GM21529 (cell line): ENCODE data around the gene IBTK.
"Not testable (repeated sequence)": the region's sequence is repeated elsewhere in the genome, so short reads cannot be mapped to it uniquely, and the experiment has no call there.

Source experiments
- ATAC-seq: cut with Tn5 transposase; IDR thresholded peaks from one replicate; pipeline ENCODE4 v1.9.1; 2021; ENCODE audit not compliant: unreplicated experiment

Gene IBTK

DNA sequence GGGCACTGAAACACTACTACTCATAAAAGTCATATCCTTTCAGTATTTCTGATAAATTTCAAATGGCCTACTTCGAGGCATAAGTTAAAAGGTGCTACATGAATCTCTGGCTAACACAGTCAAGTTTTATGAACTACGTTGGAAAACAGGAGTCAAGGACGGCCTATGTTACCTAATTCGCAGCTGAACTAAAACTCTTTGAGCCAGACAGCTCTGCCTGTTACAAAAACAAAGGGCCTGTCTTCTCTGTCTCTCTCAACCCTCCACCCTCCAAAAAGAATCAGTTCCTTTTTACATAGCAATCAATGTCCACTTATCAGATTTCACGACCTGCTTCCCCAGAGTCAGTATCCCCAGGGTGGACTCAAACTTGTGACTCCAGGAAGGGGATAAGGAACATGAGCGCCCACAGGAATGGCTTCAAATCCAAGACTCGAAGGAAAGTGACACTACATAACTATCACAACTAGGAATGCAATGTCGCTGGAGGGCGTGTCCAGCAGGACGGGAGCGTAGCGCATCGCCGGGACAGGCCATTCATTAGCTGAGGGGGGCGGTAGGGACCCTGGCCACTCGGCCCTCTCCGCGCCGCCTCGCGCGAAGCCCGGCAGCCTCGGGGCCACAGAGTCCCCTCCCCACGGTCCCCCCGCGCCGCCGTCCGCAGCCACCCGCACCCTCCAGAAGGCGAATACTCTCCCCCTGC lies 591 bp downstream of the IBTK start:
- peak; percentile 41 for ATAC-seq

- ATAC-seq = no peak
Measured at GRCh38 chr6:82246370-82246769, 1.2 kb downstream of the IBTK start.

DNA sequence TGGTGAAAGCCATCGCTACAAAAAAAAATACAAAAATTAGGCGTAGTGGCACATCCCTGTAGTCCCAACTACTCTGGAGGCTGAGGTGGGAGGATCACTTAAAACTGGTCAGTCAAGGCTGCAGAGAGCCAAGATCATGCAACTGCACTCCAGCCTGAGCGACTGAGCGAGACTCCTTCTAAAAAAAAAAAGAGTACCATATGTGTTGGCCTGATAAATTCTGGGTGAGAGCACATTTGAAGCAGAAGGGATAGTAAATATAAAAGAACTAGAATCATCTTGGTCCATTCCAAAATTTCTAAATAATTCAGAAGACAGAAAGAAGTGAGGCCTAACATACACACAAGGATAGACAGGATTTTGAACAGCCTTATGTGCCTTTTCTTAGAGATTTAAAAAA lies 2.2 kb downstream of the IBTK start:
- no peak for ATAC-seq

DNA sequence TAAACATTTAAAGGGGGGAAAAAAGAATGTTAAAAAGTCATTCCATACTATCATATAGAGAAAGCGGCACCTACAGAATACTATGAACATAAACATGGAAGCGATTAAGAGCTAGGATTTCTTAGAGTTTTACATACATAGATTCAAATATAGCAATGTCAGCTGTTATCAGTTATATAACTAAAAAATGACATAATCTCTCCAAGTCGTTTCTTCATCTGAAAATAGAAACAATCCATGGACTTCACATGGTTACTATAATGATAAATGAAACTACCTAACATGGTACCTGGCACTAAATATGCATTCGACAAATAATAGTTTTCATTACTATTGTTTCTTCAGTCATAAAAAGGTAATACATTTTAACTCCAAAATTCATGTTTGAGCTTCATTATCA lies 3.7 kb downstream of the IBTK start:
- no peak for ATAC-seq

DNA sequence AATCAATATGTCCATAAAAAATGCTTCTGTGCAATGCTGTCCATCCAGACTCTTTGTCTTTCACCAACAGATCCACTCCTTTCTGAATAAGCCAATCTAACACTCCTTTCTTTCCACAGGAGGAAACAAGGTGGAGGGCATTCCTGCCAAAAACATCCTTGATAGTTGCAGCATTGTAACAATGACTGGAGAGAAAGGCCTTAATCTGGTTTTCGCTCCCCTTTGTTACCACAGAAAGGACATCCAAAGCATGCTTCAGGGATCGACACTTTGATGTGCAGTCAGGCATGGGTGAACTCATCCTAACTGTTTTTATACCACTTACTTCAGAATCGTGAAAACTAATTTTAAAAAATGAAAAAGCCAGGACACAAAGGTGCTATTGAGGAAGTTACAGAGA lies 7.4 kb downstream of the IBTK start:
- no peak for ATAC-seq

- ATAC-seq = no peak
Measured at GRCh38 chr6:82239597-82239996, 7.9 kb downstream of the IBTK start.

DNA sequence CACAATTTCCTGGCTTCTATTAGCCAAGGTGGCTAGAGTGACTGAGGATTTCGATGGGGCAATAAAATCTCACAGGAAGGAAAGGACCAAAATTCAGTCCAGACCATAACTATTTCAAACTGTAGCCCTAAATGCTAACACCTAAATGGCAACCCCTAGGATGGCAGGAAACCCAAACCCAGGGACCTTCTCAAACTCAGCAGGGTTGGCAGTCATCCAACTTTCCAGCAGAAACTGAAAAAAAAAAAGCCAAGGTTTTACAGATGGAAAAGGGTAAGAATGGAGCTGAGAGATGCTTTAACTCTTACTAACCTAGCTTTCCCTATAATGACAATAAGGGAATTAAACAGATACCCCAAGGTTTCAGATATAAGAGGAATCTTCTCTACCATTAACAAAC lies 10.5 kb downstream of the IBTK start:
- no peak for ATAC-seq

GRCh38 chr6:82227770-82228169 lies 19.8 kb downstream of the IBTK start:
- peak; percentile 98 for ATAC-seq

DNA sequence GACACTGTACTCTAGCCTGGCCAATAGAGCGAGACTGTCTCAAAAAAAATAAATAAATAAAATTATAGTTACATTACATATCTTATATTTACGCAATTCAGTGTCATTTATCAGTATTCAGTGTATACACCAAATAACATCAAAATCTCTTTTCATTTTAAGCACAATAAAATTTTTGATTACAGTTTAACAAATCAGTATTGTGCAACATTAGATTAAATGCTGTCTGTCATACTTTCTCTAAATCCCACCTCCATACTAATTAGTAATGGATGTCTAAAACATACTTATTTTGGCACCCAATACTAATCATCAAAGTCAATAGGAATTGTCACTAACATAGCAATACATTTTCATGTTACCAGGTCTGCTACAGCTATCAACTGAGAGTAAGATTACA lies 27.4 kb downstream of the IBTK start:
- ATAC-seq = no peak

DNA sequence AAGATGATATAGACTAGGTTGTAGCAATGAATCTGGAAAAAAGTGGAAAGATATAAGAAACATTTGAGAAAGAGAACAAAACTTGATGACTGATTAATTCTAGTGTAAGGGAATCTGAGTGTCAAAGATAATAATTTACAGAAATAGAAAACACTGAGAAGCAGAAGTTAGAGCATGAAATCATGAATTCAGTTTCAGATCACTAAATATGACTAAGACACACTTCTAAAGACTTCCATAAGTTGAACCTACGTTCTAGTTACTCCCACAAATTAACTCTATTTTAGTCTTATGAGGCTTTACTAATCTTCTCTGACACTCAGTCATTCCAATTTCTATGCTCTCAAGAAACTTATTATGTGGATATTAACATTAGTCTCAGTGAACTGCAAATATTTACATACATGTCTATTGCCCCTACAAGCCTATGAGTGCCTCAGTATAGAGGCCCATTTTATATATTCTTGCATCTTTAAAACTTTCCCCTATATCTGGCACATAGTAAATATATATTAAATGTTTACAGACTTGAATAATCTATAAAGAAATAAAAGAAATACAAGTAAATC lies 30.4 kb downstream of the IBTK start:
- ATAC-seq = peak; percentile 89

GRCh38 chr6:82216549-82216948 lies 31.0 kb downstream of the IBTK start:
- no peak for ATAC-seq

- ATAC-seq = no peak
Measured at GRCh38 chr6:82211326-82211725, 36.2 kb downstream of the IBTK start.

DNA sequence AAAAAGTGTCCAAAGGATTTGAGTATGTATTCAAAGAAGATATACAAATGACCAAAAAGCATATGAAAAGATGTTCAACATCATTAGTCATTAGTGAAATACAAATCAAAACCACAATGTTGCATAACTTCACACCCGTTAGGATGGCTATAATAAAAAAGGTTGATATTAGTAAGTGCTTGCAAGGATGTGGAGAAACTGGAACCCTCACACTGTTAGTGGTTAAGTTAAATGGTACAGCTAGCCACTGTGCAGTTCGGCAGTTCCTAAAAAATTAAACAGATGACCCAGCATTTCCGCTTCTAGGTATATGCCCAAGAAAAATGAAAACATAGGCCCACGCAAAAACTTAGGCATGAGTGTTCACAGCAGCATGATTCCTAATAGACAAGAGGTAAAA lies 38.6 kb downstream of the IBTK start:
- ATAC-seq = no peak

- no peak for ATAC-seq
Measured at GRCh38 chr6:82205930-82206392, 41.6 kb downstream of the IBTK start.

- no peak for ATAC-seq
Measured at GRCh38 chr6:82204020-82204419, 43.5 kb downstream of the IBTK start.

DNA sequence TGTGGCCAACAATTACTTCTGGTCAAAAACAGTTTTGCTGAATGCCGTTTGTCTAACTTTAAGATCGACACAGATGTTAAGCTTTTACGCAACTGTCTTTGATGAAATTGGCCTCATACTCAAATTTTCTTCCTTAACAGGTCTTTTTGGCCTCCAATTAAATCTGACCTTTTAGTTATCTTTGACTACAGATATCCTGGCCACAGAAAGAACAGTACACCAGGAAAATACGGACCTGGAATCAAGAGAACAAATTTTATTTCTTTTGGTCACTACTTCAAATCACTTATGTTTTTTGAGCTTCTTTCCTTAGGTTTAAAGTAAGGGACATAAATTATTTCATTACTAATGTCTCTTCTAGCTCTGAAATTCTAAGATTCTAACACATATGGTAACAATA lies 49.8 kb downstream of the IBTK start:
- ATAC-seq = no peak

- not testable (repeated sequence) for ATAC-seq
Measured at GRCh38 chr6:82197245-82197644, 50.3 kb downstream of the IBTK start.

DNA sequence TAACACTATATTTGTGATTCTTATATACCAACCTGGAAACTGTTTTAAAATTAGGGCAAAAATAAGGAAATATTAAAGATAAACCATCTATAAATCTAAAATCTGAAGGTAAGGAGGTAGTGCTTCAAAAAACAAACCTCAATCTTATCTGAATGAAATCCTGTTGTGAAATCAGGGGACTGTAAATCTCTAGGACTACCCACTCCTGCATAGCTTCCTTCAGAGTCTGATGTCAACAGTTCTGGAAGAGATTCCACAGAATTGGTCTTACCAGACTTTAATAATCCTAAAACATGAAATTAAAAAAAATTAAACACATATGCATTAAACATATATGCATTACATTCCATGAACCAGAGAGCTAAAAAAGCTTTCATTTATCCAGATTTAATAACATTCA lies 51.4 kb downstream of the IBTK start:
- ATAC-seq = no peak

DNA sequence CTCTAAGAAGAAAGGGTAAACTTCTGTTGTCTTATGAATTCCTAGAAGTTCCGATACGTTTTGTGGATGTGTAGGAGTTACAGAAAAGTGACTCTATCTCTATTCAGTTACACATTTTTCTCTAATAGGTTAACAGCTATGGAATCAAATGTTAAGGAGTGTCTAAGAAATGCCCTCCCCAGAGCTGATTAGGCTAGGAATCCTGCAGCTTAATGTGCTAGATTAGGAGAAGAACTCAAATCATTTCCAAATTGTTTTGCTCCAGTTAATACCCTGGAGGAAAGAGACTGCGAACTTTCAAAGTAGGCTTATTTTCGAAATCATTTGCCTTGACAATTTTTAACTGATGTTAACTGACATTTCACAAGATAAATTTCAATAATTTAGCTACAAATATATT lies 51.9 kb downstream of the IBTK start:
- no peak for ATAC-seq

DNA sequence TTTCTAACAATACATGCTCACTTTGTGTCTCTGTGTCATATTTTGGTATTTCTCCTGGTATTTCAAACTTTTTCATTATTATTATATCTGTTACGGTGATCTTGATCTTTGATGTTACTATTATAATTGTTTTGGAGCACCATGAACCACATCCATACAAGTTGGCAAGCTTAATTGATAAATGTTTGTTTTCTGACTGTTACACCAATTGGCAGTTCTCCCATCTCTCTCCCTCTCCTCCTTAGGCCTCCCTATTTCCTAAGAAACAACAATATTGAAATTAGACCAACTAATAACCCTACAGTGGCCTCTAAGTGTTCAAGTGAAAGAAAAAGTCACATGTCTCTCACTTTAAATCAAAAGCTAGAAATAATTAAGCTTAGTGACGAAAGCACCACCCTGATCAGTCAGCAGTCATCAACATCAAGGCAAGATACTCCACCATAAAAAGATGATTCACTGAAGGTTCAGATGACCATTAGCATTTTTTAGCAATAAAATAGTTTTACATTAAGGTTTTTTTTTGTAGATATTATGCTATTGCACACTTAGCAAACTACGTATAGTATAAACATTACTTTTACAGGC lies 61.5 kb downstream of the IBTK start:
- no peak for ATAC-seq

DNA sequence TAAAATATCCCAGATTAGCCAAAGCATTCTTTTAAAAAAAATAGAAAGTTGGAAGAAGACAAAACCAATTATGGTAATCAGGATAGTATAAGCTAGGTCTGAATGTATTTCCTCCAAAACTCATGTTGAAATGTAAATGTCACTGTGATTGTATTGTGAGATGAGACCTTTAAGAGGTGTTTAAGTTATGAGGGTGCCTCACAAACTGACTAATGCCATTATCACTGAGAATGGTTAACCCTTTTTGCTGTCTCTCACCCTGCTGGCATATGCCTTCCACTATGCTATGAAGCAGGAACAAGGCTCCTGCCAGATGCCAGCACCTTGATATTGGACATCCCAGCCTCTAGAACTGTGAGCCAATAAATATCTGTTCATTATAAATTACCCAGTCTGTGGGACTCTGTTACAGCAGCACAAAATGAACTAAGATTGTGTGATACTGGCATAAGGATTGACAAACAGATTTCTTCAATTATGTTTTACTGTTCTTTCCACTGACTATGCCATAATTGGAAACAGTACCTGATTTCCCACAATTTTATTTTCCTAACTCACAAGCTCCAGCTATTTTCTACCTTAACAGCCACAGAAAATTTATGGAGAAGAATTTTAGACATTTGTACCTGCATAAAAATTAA lies 63.8 kb downstream of the IBTK start:
- no peak for ATAC-seq

DNA sequence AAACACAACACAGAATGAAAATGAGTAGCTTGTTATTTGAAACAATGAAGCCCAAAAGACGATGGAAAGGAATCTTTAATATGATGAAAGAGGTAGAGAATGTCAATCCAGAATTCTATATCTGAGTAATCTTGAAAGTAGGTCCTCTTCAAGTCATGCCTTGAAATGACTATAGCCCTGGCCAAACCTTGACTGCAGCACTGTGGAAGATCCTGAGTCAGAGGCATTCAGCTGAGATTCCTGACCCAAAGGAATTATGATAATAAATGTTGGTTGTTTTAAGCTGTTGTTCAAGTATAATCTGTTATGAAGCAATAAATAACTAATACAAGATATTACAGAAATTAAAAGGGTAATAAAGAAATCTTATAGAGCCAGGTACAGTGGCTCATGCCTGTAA lies 64.8 kb downstream of the IBTK start:
- ATAC-seq = no peak
